HAP-1 (cell line): ENCODE results near the gene MCRS1.
"Not testable (repeated sequence)": the region's sequence is repeated elsewhere in the genome, so short reads cannot be mapped to it uniquely, and the experiment has no call there.

ENCODE experiments used
- DNase-seq, 2 experiments: peaks; one replicate each; pipeline ENCODE4 v3.0.0-alpha.2; 2016 to 2020; ENCODE audit warnings: low spot score in 2 of 2
- H3K27me3 ChIP-seq: fragments of 250-450 bp; sonication (Bioruptor Pico); 2 replicates; pipeline ENCODE4 v1.5.1; 2020; ENCODE audit warnings: low read depth, mild to moderate bottlenecking, moderate library complexity
- H3K36me3 ChIP-seq: fragments of 250-450 bp; sonication (Bioruptor Pico); replicated peaks from 2 replicates; pipeline ENCODE4 v1.5.1; 2020; ENCODE audit warnings: mild to moderate bottlenecking
- H3K4me1 ChIP-seq: fragments of 250-450 bp; sonication (Bioruptor Pico); 2 replicates; pipeline ENCODE4 v1.5.1; 2020; ENCODE audit warnings: mild to moderate bottlenecking
- H3K4me3 ChIP-seq: fragments of 250-450 bp; sonication (Bioruptor Pico); 2 replicates; pipeline ENCODE4 v1.5.1; 2020; ENCODE audit warnings: mild to moderate bottlenecking, moderate library complexity
- H3K9me3 ChIP-seq: fragments of 250-450 bp; sonication (Bioruptor Pico); 2 replicates; pipeline ENCODE4 v1.5.1; 2020; ENCODE audit warnings: mild to moderate bottlenecking, moderate library complexity
- in situ Hi-C: fragments of 300-500 bp; cut with MboI; formaldehyde crosslinking; loops from 3 replicates; pipeline ENCODE4 v1.14.3; 2020; ENCODE audit warnings: low sequenced_read_pairs, inconsistent platforms, mixed read lengths

Gene MCRS1

DNA sequence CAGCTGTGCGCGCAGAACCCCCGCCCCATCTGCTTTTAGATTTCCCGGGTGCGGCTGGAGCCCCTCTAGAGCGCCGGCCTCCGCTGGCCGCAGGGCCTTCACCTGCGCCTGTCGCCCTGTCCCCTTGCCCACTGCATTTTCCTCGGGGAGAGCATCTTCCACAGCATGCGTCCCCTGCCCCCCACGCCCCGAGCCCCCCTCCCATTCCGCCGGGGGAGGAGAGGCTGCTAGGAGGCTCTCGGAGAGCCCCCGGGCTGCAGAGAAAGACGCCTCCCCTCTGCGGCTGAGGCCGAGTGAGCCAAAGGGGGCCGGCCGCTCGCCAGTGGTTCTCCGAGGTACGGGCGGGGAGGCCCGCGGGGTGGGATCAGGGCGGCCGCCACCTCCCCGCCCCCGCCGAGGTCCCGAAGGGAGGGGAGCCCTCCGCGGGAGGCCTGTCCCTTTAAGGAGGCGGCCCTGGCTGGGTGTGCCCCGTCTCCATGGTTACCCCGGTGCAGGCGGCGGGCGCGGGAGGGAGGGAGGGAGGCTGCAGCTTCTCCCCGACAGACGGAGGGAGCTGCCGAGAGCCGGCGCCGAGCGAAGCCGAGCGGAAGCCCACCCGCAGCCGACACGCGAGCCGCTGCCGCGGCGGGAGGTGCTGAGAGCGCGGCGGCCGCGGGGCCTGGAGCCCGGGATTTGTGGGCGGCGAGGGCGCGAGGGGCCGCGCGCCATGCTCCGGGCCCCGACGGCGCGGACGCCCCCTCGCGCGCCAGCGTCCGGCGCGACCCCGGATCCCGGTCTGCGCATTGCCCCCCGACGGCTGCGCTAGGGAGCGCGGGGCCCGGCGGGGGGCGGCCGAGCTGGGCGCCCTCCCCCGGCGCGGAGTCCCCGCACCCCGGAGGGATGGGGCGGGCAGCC, 29.2 kb downstream of the MCRS1 start, which contains the start of gene KCNH3:
KCNH3 (plus strand) TSS at position 521 of the 894 bp plus-strand sequence. CDS start 387 bp downstream, outside the sequence.
- DNase-seq, result peak; percentile 82 to 95
- no peaks in the 10 kb centered on the region for H3K36me3 ChIP-seq
- H3K9me3 ChIP-seq, result no peaks in the 10 kb centered on the region
- in situ Hi-C loops, result no loop called here
- peak within 1 kb of the TSS; percentile 34 for H3K4me3 ChIP-seq
- peaks cover 4% of the 10 kb centered on the region; the same call in 1 of the 2 replicates for H3K27me3 ChIP-seq
- H3K4me1 ChIP-seq, result peaks cover 3% of the 10 kb centered on the region

DNA sequence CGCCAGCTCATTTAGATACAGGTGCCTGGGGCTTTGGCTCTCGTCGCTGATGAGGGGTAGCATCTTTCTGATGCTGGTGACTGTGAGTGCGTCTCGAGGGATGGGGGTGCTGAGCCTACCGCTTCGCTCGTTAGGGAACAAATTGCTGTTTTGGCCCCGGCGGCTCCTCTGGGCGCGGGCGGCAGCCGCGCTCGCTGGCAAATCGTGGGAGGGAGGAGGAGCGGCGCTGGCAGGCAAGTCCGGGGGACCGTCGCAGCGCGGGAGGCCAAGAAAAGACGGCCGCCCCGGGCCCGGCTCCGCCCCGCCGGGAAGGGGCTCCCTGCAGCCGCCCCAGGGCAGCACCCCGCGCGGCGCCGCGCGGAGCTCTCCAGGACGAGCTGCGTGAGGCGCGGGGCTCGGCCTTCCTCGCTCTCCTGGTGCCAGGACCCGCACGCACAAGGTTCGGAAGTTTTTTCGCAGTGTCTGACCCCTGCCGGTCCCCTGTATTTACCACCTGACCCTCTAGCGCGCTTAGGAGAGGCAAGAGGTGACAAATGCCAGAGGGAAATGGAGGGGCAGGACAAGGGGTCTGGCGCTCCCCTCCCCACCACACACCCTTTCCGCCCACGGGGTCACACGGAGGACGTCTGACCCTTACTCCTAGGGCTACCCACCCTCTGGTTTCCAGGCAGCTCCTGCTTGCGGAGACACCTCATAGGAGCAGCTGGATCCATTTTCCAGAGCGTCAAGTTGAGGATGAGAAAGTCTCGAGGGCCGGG, 30.0 kb downstream of the MCRS1 start:
- Histone ChIP-seq H3K4me3 (peak overlapping the region; percentile 34), H3K4me1 (peaks cover 3% of the 10 kb centered on the region), H3K36me3 (no peaks in the 10 kb centered on the region), H3K27me3 (peaks cover 4% of the 10 kb centered on the region; the same call in 1 of the 2 replicates), H3K9me3 (no peaks in the 10 kb centered on the region)
- in situ Hi-C loops, result no loop called here
- peak; percentile 17 to 59 for DNase-seq

DNA sequence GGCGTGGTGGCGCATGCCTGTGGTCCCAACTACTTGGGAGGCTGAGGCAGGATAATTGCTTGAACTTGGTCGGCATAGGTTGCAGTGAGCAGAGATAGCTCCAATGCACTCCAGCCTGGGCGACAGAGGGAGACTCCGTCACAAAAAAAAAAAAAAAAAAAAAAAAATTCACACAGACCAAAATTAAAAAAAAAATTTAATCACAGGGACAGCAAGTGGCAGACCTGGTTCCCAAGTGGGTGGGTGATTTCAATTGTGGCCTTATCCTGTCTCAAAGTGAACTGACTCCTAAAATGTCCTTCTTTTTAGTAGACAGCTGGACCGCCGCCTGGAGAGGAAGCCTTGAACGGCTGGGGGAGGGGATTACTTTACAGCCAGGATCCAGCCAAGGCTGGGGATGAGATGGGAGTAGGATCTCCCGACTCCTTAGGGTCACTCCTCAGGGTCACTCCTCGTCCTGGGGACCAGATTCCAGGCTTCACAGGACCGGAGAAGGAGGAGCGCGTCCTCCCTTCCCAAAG, 30.7 kb downstream of the MCRS1 start:
- Histone ChIP-seq H3K4me3 (peak overlapping the region; percentile 34), H3K9me3 (no peaks in the 10 kb centered on the region), H3K27me3 (peaks cover 4% of the 10 kb centered on the region; the same call in 1 of the 2 replicates), H3K36me3 (no peaks in the 10 kb centered on the region), H3K4me1 (peaks cover 3% of the 10 kb centered on the region)
- in situ Hi-C loops, result no loop called here
- DNase-seq, result no peak

DNA sequence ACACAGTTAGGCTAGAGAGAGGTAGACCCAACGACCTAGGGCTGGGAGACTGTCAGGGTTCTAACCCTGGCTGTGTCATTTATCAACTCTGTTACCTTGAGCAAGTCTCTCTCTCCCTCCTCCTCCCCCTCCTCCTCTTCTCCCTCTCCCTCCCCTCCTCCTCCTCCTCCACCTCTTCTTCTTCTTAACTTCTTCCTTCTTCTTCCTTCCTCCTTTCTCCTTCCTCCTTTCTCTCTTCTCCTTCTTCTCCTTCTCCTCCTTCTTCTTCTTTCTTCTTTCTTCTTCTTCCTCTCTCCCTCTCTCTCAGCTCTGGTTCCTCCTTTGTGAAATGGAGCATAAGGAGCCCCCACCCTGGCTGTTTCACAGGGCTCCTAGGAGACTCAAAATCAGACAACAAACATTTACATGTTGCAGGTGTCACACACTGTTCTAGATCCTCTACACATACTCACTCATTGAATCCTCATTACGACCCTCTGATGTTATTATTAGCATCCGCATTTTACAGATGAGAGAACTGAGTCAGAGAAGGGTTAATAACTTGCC, 31.3 kb downstream of the MCRS1 start:
- Histone ChIP-seq H3K4me3 (no peak overlapping the region), H3K36me3 (no peaks in the 10 kb centered on the region), H3K27me3 (peaks cover 4% of the 10 kb centered on the region; the same call in 1 of the 2 replicates), H3K4me1 (peaks cover 3% of the 10 kb centered on the region), H3K9me3 (no peaks in the 10 kb centered on the region)
- DNase-seq, result no peak
- in situ Hi-C loops, result no loop called here

DNA sequence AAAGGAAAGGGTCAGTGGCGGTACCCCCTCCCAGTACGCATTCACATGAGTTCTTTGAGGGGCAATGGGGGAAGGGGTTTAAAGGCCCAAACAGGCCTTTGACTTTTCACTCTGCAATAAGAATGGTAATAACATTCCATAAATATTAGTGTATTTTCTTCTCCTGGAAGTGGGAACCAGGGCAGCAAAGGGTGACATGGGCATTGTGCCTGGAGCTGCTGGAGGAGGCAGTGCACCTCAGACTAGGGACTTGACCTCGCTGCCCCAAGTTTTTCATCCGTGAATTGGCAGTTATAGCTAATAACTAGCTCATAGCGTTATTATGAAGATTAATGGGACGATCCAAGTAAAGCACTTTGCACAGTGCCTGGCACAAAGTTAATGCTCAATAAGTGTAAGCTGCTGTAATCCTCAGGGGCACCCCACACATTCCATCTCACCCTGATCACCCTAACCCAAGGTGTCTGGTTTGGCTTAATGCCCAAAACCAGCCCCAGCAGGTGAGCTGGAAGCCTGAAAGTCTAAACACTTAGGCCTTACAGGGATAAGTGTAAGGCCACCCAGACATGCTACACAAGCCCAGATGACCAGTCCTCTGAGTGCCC, 31.9 kb downstream of the MCRS1 start:
- H3K4me1 ChIP-seq, result peaks cover 3% of the 10 kb centered on the region
- H3K9me3 ChIP-seq, result no peaks in the 10 kb centered on the region
- H3K27me3 ChIP-seq, result peaks cover 4% of the 10 kb centered on the region; the same call in 1 of the 2 replicates
- in situ Hi-C loops, result no loop called here
- H3K36me3 ChIP-seq, result no peaks in the 10 kb centered on the region
- no peak for DNase-seq
- H3K4me3 ChIP-seq, result no peak overlapping the region

DNA sequence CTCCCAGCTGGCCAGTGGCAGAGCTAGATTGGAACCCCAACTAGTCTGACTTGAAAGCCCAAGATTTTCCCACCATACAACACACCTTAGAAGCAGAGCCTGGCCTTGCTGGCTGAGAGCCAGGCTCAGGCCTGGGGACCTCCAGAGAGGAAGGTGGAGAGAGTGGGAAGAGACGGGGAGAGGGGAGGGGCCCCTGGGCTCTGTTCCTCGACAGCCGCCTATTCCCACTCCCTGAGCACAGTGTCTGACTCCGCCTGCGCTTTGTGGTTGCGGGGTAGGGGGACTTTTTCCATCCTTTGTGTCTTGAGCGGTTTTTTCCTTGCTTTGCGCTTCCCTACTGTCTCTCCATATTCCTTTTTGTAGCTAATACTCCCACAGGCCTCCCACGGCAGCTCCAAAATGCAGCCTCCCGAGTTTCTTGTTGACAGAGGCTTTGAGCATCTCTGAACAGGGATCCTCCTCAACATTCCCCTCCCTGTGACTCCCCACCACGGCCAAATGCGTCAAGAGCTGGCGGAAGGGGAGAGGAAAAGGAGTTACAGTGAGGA, 33.1 kb downstream of the MCRS1 start:
- Histone ChIP-seq H3K36me3 (no peaks in the 10 kb centered on the region), H3K27me3 (peaks cover 4% of the 10 kb centered on the region; the same call in 1 of the 2 replicates), H3K4me3 (no peak overlapping the region), H3K4me1 (peaks cover 3% of the 10 kb centered on the region), H3K9me3 (no peaks in the 10 kb centered on the region)
- in situ Hi-C loops, result no loop called here
- no peak for DNase-seq

DNA sequence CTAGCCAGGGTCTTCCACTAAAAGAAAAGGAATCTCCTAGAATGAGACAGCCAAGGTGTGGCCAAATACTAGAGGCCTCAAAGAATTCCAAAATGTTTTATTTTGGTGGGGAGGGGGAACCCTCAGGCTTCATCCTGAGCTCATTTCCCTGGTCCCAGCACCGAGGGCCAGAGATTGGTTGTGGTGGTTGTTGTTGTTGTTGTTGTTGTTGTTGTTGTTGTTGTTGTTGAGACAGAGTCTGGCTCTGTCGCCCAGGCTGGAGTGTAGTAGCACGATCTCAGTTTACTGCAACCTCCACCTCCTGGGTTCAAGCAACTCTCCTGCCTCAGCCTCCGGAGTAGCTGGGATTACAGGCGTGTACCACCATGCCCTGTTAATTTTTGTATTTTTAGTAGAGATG, 33.8 kb downstream of the MCRS1 start:
- in situ Hi-C loops, H3K27me3 ChIP-seq, H3K36me3 ChIP-seq, H3K4me1 ChIP-seq, H3K4me3 ChIP-seq, DNase-seq, H3K9me3 ChIP-seq: not testable (repeated sequence)

DNA sequence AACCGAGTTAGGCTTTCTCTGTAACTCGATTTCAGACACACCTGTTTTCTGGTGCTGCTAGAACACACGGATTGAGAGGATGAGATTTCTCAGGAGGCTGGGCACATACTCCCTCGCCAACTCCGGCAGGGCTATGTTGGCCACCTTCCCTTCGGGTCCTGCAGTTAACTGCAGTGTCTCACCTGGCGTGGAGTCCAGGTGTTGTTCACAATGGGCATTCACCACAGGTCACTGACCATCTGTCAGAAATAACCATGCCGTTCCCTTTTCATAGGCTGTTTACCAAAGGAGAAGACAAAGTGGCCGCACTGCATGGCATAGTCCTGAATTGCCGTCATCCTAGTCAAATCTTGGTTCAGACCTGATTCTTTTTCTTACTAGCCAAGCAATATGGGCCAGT, 34.6 kb downstream of the MCRS1 start:
- DNase-seq, result no peak
- no peaks in the 10 kb centered on the region; the same call in 1 of the 2 replicates for H3K4me1 ChIP-seq
- in situ Hi-C loops, result no loop called here
- H3K4me3 ChIP-seq, result no peak overlapping the region
- H3K36me3 ChIP-seq, result no peaks in the 10 kb centered on the region
- no peaks in the 10 kb centered on the region for H3K9me3 ChIP-seq
- H3K27me3 ChIP-seq, result no peaks in the 10 kb centered on the region

DNA sequence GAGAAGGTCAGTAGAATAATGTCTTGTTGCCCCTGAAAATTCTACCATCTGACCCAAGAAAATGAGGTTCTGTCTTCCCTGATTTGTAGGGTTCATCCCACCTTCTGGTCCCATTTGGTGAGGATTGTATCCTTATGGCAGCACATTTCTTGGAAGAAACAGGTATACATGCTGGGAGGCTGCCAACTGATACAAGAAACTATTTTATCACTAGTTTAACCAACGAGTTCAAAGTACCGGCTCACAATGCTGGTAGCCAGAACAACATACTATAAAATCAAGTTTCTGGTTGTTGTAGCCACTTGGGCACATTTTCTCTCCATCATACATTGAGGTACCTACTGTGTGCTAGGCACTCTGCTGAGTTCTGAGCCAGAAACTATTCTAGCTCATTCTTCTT, 36.2 kb downstream of the MCRS1 start:
- no peaks in the 10 kb centered on the region for H3K27me3 ChIP-seq
- H3K36me3 ChIP-seq, result no peaks in the 10 kb centered on the region
- H3K4me1 ChIP-seq, result peaks cover 8% of the 10 kb centered on the region
- no peak for DNase-seq
- no peaks in the 10 kb centered on the region for H3K9me3 ChIP-seq
- in situ Hi-C loops, result no loop called here
- no peak overlapping the region for H3K4me3 ChIP-seq

DNA sequence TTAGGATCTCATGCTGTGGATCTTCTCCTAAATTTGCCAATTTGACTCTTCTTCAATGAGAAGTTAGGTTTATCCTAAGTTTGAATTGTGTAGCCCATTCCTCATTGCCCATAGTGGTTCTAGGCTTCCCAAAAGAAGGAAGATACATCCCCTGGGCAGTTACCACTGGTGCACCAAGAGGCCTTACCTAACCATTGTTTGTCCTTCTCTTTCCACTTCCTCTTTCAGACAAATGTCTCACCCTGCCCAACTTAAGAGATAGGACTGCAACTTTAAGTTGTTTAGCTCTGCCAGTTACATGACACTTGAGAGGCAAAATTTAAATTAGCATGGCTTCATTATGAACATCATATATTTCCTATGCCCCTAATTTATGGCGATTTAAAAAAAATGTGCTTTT, 38.5 kb downstream of the MCRS1 start:
- peaks cover 8% of the 10 kb centered on the region for H3K4me1 ChIP-seq
- no peak for DNase-seq
- no peaks in the 10 kb centered on the region for H3K9me3 ChIP-seq
- in situ Hi-C loops, result no loop called here
- no peak overlapping the region for H3K4me3 ChIP-seq
- peaks cover 20% of the 10 kb centered on the region for H3K36me3 ChIP-seq
- no peaks in the 10 kb centered on the region for H3K27me3 ChIP-seq

DNA sequence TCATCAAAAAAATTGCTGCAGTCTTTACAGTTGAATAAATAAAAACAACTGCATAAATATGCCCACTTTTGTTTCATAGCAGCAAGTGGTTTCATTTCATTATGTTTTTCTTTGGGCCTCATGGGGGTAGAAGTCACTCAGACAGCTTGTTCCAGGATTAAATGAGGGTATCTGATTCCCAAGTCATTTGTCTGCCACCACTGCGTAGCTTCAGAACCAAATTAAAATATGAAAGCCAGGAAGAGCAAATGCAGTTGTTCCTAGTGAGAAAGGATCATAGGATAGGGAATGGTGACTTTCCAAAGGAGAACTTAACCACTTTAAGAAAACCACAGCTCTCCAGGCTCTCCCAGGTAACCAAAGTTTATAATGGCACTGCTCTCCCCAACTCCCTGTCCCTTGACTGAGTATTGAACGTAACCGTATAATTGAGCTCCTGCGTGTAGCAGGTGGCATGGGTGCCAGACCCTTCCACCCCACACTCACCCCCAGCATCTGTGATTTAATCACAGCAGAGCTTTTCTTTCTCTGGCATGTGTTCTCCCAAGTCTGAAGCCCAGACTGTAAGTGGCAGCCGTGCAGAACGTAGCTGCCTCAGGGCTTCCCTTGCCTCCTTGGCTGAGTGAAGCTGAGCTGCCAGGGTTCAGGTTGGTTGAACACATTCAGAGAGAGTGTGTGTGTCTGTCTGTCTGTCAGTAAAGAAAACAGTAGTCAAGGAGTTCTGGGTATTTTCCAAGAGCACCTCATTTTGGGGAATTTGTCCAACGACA, 40.4 kb downstream of the MCRS1 start:
- H3K36me3 ChIP-seq, result peaks cover 22% of the 10 kb centered on the region
- H3K4me1 ChIP-seq, result peaks cover 8% of the 10 kb centered on the region
- H3K4me3 ChIP-seq, result no peak overlapping the region
- DNase-seq, result peak in 1 of 2 experiments; percentile 58
- H3K9me3 ChIP-seq, result no peaks in the 10 kb centered on the region
- H3K27me3 ChIP-seq, result no peaks in the 10 kb centered on the region
- in situ Hi-C loops, result no loop called here

DNA sequence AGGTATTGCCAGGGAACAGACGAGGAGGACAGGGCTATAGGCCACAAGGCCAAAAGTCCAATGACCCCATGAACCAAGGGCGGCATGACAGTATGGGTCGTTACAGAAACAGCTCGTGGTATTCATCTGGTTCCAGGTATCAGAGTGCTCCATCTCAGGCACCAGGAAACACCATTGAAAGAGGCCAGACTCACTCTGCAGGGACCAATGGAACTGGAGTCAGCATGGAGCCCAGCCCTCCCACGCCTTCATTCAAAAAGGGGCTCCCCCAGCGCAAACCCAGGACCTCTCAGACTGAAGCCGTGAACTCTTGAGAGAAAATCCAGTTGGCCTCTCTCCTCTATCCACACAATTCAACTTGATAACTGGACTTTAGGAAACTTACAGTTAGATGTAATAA, 42.0 kb downstream of the MCRS1 start:
- peaks cover 22% of the 10 kb centered on the region for H3K36me3 ChIP-seq
- in situ Hi-C loops, result no loop called here
- H3K9me3 ChIP-seq, result no peaks in the 10 kb centered on the region
- H3K4me1 ChIP-seq, result peaks cover 8% of the 10 kb centered on the region
- H3K27me3 ChIP-seq, result no peaks in the 10 kb centered on the region
- H3K4me3 ChIP-seq, result no peak overlapping the region
- DNase-seq, result no peak
